HepG2 (cell line): ENCODE measurements around the gene FAM83G. TPM values are rescaled to one million over a fixed set of nuclear protein-coding genes. Genes with fewer than 3 reads are reported as not detected.
A peak's percentile ranks its signal among the peaks of the same experiment; 100 is the strongest.

Experiments used
- ATAC-seq: fragments of 200-7000 bp; cut with Tn5 transposase; 3 replicates; pipeline ENCODE4 v1.9.1; 2020; ENCODE audit warnings: mild to moderate bottlenecking, moderate library complexity
- BruUV-seq: library from RNA; stranded (reverse); fragments of 400-500 nt; replicated peaks from 2 replicates; lab custom pipeline; 2021; lab: Mats Ljungman, UMichigan
- CTCF ChIA-PET: fragments of 300-600 bp; formaldehyde crosslinking; extraction: SDS; loops from one replicate; lab custom pipeline; 2021; ENCODE audit warnings: low total read pairs, inconsistent platforms, low intra/inter-chr PET ratio; lab: Yijun Ruan, JAX
- POLR2A ChIA-PET: fragments of 350-600 bp; sonication (Branson Sonifier 250); formaldehyde crosslinking; loops from one replicate; lab custom pipeline; 2020; ENCODE audit warnings: antibody characterized with exemption, inconsistent platforms; lab: Yijun Ruan, JAX
- DNase-seq: peaks from one replicate; pipeline ENCODE4 v3.0.0-alpha.2; 2015; ENCODE audit warnings: low spot score
- FAIRE-seq: peaks from 3 replicates; lab custom pipeline; 2011; peaks lifted over from hg19 to GRCh38; lab: Jason Lieb, UNC
- H2AFZ ChIP-seq: one replicate; pipeline ENCODE4 v1.6.1; 2011; ENCODE audit warnings: low read length, inconsistent platforms
- H3K27ac ChIP-seq: fragments of 300-600 bp; 3 replicates; pipeline ENCODE4 v1.8.0; 2011; ENCODE audit warnings: mixed run types, mild to moderate bottlenecking, mixed read lengths, low read length, inconsistent platforms; ENCODE audit not compliant: insufficient read depth; ENCODE audit errors: extremely low read length
- H3K27me3 ChIP-seq, 2 experiments: fragments of 200-600 bp in 1 of 2; 2 replicates in 1 of 2; 3 replicates in 1 of 2; pipeline versions ENCODE4 v1.6.0 to v1.8.0; 2011; ENCODE audit warnings: low read length in 2 of 2, mild to moderate bottlenecking in 2 of 2, moderate library complexity in 2 of 2, inconsistent platforms in 1 of 2; ENCODE audit not compliant: insufficient read depth in 2 of 2, control insufficient read depth in 1 of 2
- H3K36me3 ChIP-seq, 2 experiments: fragments of 200-600 bp in 1 of 2; replicated peaks in 1 of 2; 2 replicates in 1 of 2; 3 replicates in 1 of 2; pipeline versions ENCODE4 v1.5.1 to v1.8.0; 2011; ENCODE audit warnings: low read length in 2 of 2, inconsistent platforms in 1 of 2; ENCODE audit not compliant: insufficient read depth in 2 of 2, control insufficient read depth in 1 of 2
- H3K4me1 ChIP-seq: 2 replicates; pipeline ENCODE4 v1.5.1; 2012; ENCODE audit warnings: low read length, inconsistent platforms; ENCODE audit not compliant: insufficient read depth
- H3K4me2 ChIP-seq: 2 replicates; pipeline ENCODE4 v1.6.0; 2011; ENCODE audit warnings: low read depth, low read length, inconsistent platforms
- H3K4me3 ChIP-seq, 3 experiments: fragments of 200-600 bp in 1 of 3; sonication (generic), shearing (Covaris generic) in 1 of 3; replicated peaks in 1 of 3; 2 replicates each; pipeline ENCODE4 v1.5.1; 2011 to 2016; ENCODE audit warnings: low read length in 3 of 3, inconsistent platforms in 2 of 3, low read depth in 2 of 3, mild to moderate bottlenecking in 2 of 3, control low read depth in 1 of 3, mixed read lengths in 1 of 3; ENCODE audit not compliant: insufficient read depth in 1 of 3
- H3K79me2 ChIP-seq: one replicate; pipeline ENCODE4 v1.6.1; 2011; ENCODE audit warnings: low read length, inconsistent platforms; ENCODE audit not compliant: insufficient read depth
- H3K9ac ChIP-seq: 2 replicates; pipeline ENCODE4 v1.6.0; 2011; ENCODE audit warnings: mild to moderate bottlenecking, low read depth, low read length, inconsistent platforms; ENCODE audit not compliant: insufficient read depth
- H3K9me3 ChIP-seq: 2 replicates; pipeline ENCODE4 v1.5.1; 2012; ENCODE audit warnings: mild to moderate bottlenecking, low read length
- H4K20me1 ChIP-seq: 2 replicates; pipeline ENCODE4 v1.6.0; 2011; ENCODE audit warnings: inconsistent platforms, mild to moderate bottlenecking, low read length, moderate library complexity; ENCODE audit not compliant: insufficient read depth
- AGO2 ChIP-seq: fragments of 200-400 bp; formaldehyde crosslinking; optimal IDR thresholded peaks from 2 replicates; pipeline ENCODE3; 2017; ENCODE audit warnings: mild to moderate bottlenecking, low read depth, low read length, moderate library complexity
- HHEX ChIP-seq: IDR thresholded peaks from 2 replicates; pipeline ENCODE4 v1.6.1; 2016; ENCODE audit warnings: control low read depth
- PRPF4 ChIP-seq: fragments of 200-400 bp; formaldehyde crosslinking; IDR thresholded peaks from 2 replicates; pipeline ENCODE4 v1.6.1; 2016; ENCODE audit warnings: low read length, low read depth; ENCODE audit not compliant: poor library complexity, severe bottlenecking
- SP2 ChIP-seq: sonication (generic); formaldehyde crosslinking; IDR thresholded peaks from 2 replicates; pipeline ENCODE4 v1.5.1; 2020; ENCODE audit warnings: mild to moderate bottlenecking, missing genetic modification reagents
- ZNF670 ChIP-seq: sonication (generic); formaldehyde crosslinking; IDR thresholded peaks from 2 replicates; pipeline ENCODE4 v1.8.0; 2022; ENCODE audit warnings: mild to moderate bottlenecking, missing genetic modification reagents, borderline replicate concordance
- WGBS: methylation state at CpG from one replicate; pipeline ENCODE4 v1.1.6; 2017; ENCODE audit warnings: low lambda C conversion rate; 5-methylcytosine and 5-hydroxymethylcytosine counted together
- in situ Hi-C: cut with HindIII; loops from 2 replicates; pipeline ENCODE4 v1.10.0; 2017; ENCODE audit warnings: low pct_unique_long_range_greater_than_20kb; ENCODE audit not compliant: extremely low pct_ligation_motif_present
- intact Hi-C: fragments of 100-400 bp; cut with micrococcal nuclease; formaldehyde crosslinking; loops from one replicate; pipeline ENCODE4 v1.10.0; 2022; ENCODE audit not compliant: unreplicated experiment
- polyA plus RNA-seq, 8 experiments: library from polyadenylated mRNA; depleted of rRNA in 3 of 8; stranded (reverse) in 7 of 8; unstranded in 1 of 8; fragments of >200 nt; fragmentation: Illumina TruSeq in 4 of 8; extraction: Trizol in 4 of 8; gene quantifications; 2 replicates each; pipeline versions ENCODE4 v1.2.1 to v1.2.3, GENCODE V29; 2011 to 2016; ENCODE audit warnings: low read depth in 4 of 8, missing spikeins in 1 of 8, mixed read lengths in 1 of 8; ENCODE audit not compliant: insufficient read depth in 1 of 8
- total RNA-seq, 5 experiments: library from RNA; depleted of rRNA; stranded (reverse); fragments of >200 nt; fragmentation: Illumina TruSeq; extraction: Trizol; gene quantifications; 2 replicates each; pipeline ENCODE4 v1.2.3, GENCODE V29; 2016; ENCODE audit warnings: low read depth in 1 of 5
- TF ChIP-seq, protein P1 (sequence below): sonication (generic); formaldehyde crosslinking; IDR thresholded peaks from 2 replicates; pipeline ENCODE4 v1.5.0; 2020; ENCODE audit warnings: mild to moderate bottlenecking, missing genetic modification reagents, borderline replicate concordance

FAM83G gene
- total and polyA plus RNA-seq, 2 of the 13 experiments (the other 11 are each of a cell fraction or from before 2014, with no cell fraction given) = 13.7 to 18.6 TPM

DNA sequence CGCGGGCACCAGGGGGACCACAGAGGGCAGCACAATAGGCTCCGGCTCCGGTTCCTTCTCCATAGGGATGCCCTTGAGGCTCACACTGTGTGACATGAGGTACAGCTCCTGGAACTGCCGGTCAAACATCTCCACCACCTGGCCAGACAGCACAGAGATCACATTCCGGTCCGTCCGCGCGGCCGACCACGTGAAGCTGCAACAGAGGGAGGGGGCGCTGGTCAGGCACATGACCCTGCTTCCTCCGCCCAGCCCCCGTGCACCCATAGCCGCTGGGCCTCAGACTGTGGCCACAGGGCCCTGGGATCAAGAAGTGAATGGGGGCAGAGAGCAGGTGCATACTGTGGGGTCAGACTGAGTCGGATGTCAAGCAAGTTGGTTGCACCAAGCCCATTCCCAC is 25.9 kb downstream of the FAM83G start (continued):
- TF ChIP-seq, protein P1, sequence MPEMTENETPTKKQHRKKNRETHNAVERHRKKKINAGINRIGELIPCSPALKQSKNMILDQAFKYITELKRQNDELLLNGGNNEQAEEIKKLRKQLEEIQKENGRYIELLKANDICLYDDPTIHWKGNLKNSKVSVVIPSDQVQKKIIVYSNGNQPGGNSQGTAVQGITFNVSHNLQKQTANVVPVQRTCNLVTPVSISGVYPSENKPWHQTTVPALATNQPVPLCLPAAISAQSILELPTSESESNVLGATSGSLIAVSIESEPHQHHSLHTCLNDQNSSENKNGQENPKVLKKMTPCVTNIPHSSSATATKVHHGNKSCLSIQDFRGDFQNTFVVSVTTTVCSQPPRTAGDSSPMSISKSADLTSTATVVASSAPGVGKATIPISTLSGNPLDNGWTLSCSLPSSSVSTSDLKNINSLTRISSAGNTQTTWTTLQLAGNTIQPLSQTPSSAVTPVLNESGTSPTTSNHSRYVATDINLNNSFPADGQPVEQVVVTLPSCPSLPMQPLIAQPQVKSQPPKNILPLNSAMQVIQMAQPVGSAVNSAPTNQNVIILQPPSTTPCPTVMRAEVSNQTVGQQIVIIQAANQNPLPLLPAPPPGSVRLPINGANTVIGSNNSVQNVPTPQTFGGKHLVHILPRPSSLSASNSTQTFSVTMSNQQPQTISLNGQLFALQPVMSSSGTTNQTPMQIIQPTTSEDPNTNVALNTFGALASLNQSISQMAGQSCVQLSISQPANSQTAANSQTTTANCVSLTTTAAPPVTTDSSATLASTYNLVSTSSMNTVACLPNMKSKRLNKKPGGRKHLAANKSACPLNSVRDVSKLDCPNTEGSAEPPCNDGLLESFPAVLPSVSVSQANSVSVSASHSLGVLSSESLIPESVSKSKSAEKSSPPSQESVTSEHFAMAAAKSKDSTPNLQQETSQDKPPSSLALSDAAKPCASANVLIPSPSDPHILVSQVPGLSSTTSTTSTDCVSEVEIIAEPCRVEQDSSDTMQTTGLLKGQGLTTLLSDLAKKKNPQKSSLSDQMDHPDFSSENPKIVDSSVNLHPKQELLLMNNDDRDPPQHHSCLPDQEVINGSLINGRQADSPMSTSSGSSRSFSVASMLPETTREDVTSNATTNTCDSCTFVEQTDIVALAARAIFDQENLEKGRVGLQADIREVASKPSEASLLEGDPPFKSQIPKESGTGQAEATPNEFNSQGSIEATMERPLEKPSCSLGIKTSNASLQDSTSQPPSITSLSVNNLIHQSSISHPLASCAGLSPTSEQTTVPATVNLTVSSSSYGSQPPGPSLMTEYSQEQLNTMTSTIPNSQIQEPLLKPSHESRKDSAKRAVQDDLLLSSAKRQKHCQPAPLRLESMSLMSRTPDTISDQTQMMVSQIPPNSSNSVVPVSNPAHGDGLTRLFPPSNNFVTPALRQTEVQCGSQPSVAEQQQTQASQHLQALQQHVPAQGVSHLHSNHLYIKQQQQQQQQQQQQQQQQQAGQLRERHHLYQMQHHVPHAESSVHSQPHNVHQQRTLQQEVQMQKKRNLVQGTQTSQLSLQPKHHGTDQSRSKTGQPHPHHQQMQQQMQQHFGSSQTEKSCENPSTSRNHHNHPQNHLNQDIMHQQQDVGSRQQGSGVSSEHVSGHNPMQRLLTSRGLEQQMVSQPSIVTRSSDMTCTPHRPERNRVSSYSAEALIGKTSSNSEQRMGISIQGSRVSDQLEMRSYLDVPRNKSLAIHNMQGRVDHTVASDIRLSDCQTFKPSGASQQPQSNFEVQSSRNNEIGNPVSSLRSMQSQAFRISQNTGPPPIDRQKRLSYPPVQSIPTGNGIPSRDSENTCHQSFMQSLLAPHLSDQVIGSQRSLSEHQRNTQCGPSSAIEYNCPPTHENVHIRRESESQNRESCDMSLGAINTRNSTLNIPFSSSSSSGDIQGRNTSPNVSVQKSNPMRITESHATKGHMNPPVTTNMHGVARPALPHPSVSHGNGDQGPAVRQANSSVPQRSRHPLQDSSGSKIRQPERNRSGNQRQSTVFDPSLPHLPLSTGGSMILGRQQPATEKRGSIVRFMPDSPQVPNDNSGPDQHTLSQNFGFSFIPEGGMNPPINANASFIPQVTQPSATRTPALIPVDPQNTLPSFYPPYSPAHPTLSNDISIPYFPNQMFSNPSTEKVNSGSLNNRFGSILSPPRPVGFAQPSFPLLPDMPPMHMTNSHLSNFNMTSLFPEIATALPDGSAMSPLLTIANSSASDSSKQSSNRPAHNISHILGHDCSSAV (CRISPR knock-in tag) = no peak

DNA sequence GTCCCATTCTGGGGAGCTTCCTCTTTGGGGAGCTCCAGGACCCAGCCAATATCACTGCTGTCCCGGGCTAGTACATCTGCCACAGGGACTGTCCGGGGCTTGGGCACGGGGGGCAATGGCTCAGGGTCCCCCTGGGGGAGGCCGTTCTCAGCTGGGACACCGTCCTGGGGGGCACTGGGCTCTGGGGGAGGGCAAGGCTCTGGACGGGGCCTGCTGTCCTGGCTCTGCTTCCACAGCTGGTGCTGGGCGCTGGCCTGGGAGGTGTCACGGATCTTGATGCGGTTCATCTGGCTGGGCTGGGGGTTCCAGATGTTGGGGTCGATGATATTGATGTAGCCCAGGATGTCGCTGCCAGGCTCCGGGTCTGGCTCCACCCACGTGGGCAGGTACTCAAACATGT is 26.5 kb downstream of the FAM83G start:
- BruUV-seq = no TSS peak
- no peaks in the 10 kb centered on the region for H3K79me2 ChIP-seq
- H3K9me3 ChIP-seq = no peaks in the 10 kb centered on the region
- no peaks in the 10 kb centered on the region for H3K27me3 ChIP-seq
- H4K20me1 ChIP-seq = no peaks in the 10 kb centered on the region
- H3K4me1 ChIP-seq = peaks cover 47% of the 10 kb centered on the region
- peaks cover 32 to 66% of the 10 kb centered on the region in 2 experiments for H3K36me3 ChIP-seq
- H2AFZ ChIP-seq = no peak overlapping the region
- ChIA-PET POLR2A (interaction anchor here (1.5 kb wide), 1 partner anchor 10 kb away, joined by 4 read pairs; no protein-coding TSS in a partner anchor), CTCF (no interaction called here)
- no peak overlapping the region for H3K9ac ChIP-seq
- H3K4me2 ChIP-seq = no peak overlapping the region
- no peak for FAIRE-seq
- H3K27ac ChIP-seq = no peak overlapping the region
- intact Hi-C loops (no loop called here), in situ Hi-C loops (no loop called here)
- no peak for DNase-seq
- ATAC-seq = no peak
- H3K4me3 ChIP-seq = no peak overlapping the region
- 90% methylated on average over 2 of the region's 13 CpGs for WGBS
- TF ChIP-seq ZNF670 (no peak), AGO2 (peak; percentile 20), HHEX (CRISPR knock-in tag) (no peak), SP2 (CRISPR knock-in tag) (no peak), PRPF4 (no peak)
